ENCODE measurements around the gene SAT1. TPM values are rescaled to one million over a fixed set of nuclear protein-coding genes. Genes with fewer than 3 reads are reported as not detected.
A peak's percentile ranks its signal among the peaks of the same experiment; 100 is the strongest.

SAT1 gene
- total and polyA plus RNA-seq, 8 donors, result 51.1 to 376 (median 150) TPM

GRCh38 chrX:23787745-23788118 lies 4.8 kb downstream of the SAT1 start:
- DNase-seq (peak in 1 of 6 donors; percentile 2), FAIRE-seq (no peak), ATAC-seq (no peak)
- 81 to 87% methylated on average over 2 of the region's 2 CpGs for WGBS, 2 donors
- Histone ChIP-seq H3K4me1 (no peaks in the 10 kb centered on the region), H3K27ac (peak overlapping the region in 1 of 4 donors; percentile 65), H3K27me3 (peaks cover 0 to under 1% (median 0%) of the 10 kb centered on the region in 4 donors), H3K9me3 (no peaks in the 10 kb centered on the region), H3K4me3 (no peak overlapping the region), H3K36me3 (no peaks in the 10 kb centered on the region)
- intact Hi-C loops (cut with DNase I), result no loop called here
- TF ChIP-seq CTCF (IDR thresholded peaks at IDR 0.05), result no peak

- H3K27ac ChIP-seq, result peak overlapping the region in 1 of 4 donors; percentile 65
- intact Hi-C loops (cut with DNase I), result no loop called here
- H3K4me1 ChIP-seq, result no peaks in the 10 kb centered on the region
- H3K9me3 ChIP-seq, result no peaks in the 10 kb centered on the region
- H3K36me3 ChIP-seq, result no peaks in the 10 kb centered on the region
- ATAC-seq (no peak), DNase-seq (no peak), FAIRE-seq (no peak)
- TF ChIP-seq CTCF (IDR thresholded peaks at IDR 0.05), result no peak
- no peaks in the 10 kb centered on the region for H3K27me3 ChIP-seq
- no peak overlapping the region for H3K4me3 ChIP-seq
These were observed 5.5 kb downstream of the SAT1 start for GRCh38 chrX:23788521-23788920.

GRCh38 chrX:23788946-23789345 lies 6.0 kb downstream of the SAT1 start:
- ATAC-seq, result no peak
- Histone ChIP-seq H3K9me3 (no peaks in the 10 kb centered on the region), H3K36me3 (no peaks in the 10 kb centered on the region), H3K27ac (peak overlapping the region in 1 of 4 donors; percentile 65), H3K27me3 (no peaks in the 10 kb centered on the region), H3K4me3 (no peak overlapping the region), H3K4me1 (no peaks in the 10 kb centered on the region)
- 82 to 85% methylated on average over 4 of the region's 4 CpGs for WGBS, 2 donors
- no peak for DNase-seq
- no peak for FAIRE-seq
- no peak for TF ChIP-seq CTCF (IDR thresholded peaks at IDR 0.05)
- intact Hi-C loops (cut with DNase I), result no loop called here

GRCh38 chrX:23789386-23790154 lies 6.6 kb downstream of the SAT1 start:
- TF ChIP-seq CTCF (IDR thresholded peaks at IDR 0.05), result no peak

GRCh38 chrX:23790155-23790497 lies 7.2 kb downstream of the SAT1 start:
- intact Hi-C loops (cut with DNase I), result no loop called here
- FAIRE-seq (no peak), DNase-seq (no peak), ATAC-seq (peak; percentile 5 to 71 (median 52))
- H3K36me3 ChIP-seq, result no peaks in the 10 kb centered on the region
- TF ChIP-seq CTCF (IDR thresholded peaks at IDR 0.05), result no peak
- H3K4me3 ChIP-seq, result no peak overlapping the region
- H3K27ac ChIP-seq, result peak overlapping the region in 3 of 4 donors; percentile 7 to 67 (median 65)
- H3K27me3 ChIP-seq, result no peaks in the 10 kb centered on the region
- WGBS, 2 donors, result 19 to 58% methylated on average over 11 of the region's 11 CpGs
- no peaks in the 10 kb centered on the region for H3K4me1 ChIP-seq
- no peaks in the 10 kb centered on the region for H3K9me3 ChIP-seq

More at GRCh38 chrX:23789386-23790154, 6.6 kb downstream of the SAT1 start:
- DNase-seq (peak in 5 of 6 donors; percentile 37 to 58 (median 52)), FAIRE-seq (no peak), ATAC-seq (peak; percentile 43 to 80 (median 68))
- no peaks in the 10 kb centered on the region for H3K27me3 ChIP-seq
- intact Hi-C loops (cut with DNase I), result no loop called here
- H3K27ac ChIP-seq, result peak overlapping the region in 3 of 4 donors; percentile 7 to 67 (median 65)
- WGBS, 2 donors, result 72 to 73% methylated on average over 8 of the region's 8 CpGs
- no peaks in the 10 kb centered on the region for H3K36me3 ChIP-seq
- H3K4me3 ChIP-seq, result no peak overlapping the region
- H3K9me3 ChIP-seq, result no peaks in the 10 kb centered on the region
- H3K4me1 ChIP-seq, result no peaks in the 10 kb centered on the region

Data from pancreas (tissue), 10 donors.